HEK293T (cell line): ENCODE results near the gene ZNF419.
"Not testable (repeated sequence)": the region's sequence is repeated elsewhere in the genome, so short reads cannot be mapped to it uniquely, and the experiment has no call there.

Source experiments
- CTCF ChIA-PET: fragments of 350-600 bp; formaldehyde crosslinking; extraction: SDS; loops from one replicate; lab custom pipeline; 2021; ENCODE audit warnings: antibody characterized with exemption, inconsistent platforms; lab: Yijun Ruan, JAX
- POLR2A ChIA-PET: fragments of 350-600 bp; formaldehyde crosslinking; extraction: SDS; loops from one replicate; lab custom pipeline; 2020; ENCODE audit warnings: antibody characterized with exemption, inconsistent platforms; lab: Yijun Ruan, JAX
- DNase-seq: peaks from one replicate; pipeline ENCODE4 v3.0.0; 2012; ENCODE audit warnings: mixed read lengths; ENCODE audit errors: extremely low spot score
- ARNT ChIP-seq: fragments of 450-650 bp; IDR thresholded peaks from 2 replicates; pipeline ENCODE4 v1.6.1; 2017; ENCODE audit warnings: mild to moderate bottlenecking
- BHLHE40 ChIP-seq: fragments of 450-650 bp; IDR thresholded peaks from 2 replicates; pipeline ENCODE4 v1.6.1; 2016; ENCODE audit warnings: mild to moderate bottlenecking, moderate library complexity, borderline replicate concordance
- CTBP1 ChIP-seq: fragments of 450-650 bp; IDR thresholded peaks from 2 replicates; pipeline ENCODE4 v1.6.1; 2016; ENCODE audit warnings: borderline replicate concordance
- ELF4 ChIP-seq: fragments of 450-650 bp; IDR thresholded peaks from 2 replicates; pipeline ENCODE4 v1.6.1; 2017; ENCODE audit warnings: antibody characterized with exemption
- FOXA1 ChIP-seq: fragments of 450-650 bp; IDR thresholded peaks from 2 replicates; pipeline ENCODE4 v1.6.1; 2016; ENCODE audit warnings: mild to moderate bottlenecking
- FOXK2 ChIP-seq: fragments of 450-650 bp; IDR thresholded peaks from 2 replicates; pipeline ENCODE4 v1.6.1; 2016; ENCODE audit warnings: mild to moderate bottlenecking
- FOXM1 ChIP-seq: fragments of 450-650 bp; IDR thresholded peaks from 2 replicates; pipeline ENCODE4 v1.6.1; 2017; ENCODE audit warnings: mild to moderate bottlenecking, borderline replicate concordance
- HDGF ChIP-seq: fragments of 450-650 bp; IDR thresholded peaks from 2 replicates; pipeline ENCODE4 v1.6.1; 2017; ENCODE audit warnings: antibody characterized with exemption, borderline replicate concordance
- L3MBTL2 ChIP-seq: fragments of 450-650 bp; conservative IDR thresholded peaks from 2 replicates; pipeline ENCODE4 v1.6.1; 2016; ENCODE audit warnings: mild to moderate bottlenecking
- LEF1 ChIP-seq: fragments of 450-650 bp; IDR thresholded peaks from 2 replicates; pipeline ENCODE4 v1.6.1; 2017; ENCODE audit warnings: mild to moderate bottlenecking, borderline replicate concordance
- NFRKB ChIP-seq: fragments of 450-650 bp; IDR thresholded peaks from 2 replicates; pipeline ENCODE4 v1.6.1; 2016; ENCODE audit warnings: mild to moderate bottlenecking, moderate library complexity
- SP1 ChIP-seq: fragments of 450-650 bp; IDR thresholded peaks from 2 replicates; pipeline ENCODE4 v1.6.1; 2017
- SUZ12 ChIP-seq: fragments of 450-650 bp; IDR thresholded peaks from 2 replicates; pipeline ENCODE4 v1.6.1; 2016; ENCODE audit warnings: mild to moderate bottlenecking
- TARDBP ChIP-seq: fragments of 450-650 bp; IDR thresholded peaks from 2 replicates; pipeline ENCODE4 v1.6.1; 2016
- ZNF384 ChIP-seq: fragments of 450-650 bp; IDR thresholded peaks from 2 replicates; pipeline ENCODE4 v1.6.1; 2016
- TF ChIP-seq, protein P1 (sequence below): fragments of 450-650 bp; IDR thresholded peaks from 2 replicates; pipeline ENCODE4 v1.6.1; 2016

Gene ZNF419

DNA sequence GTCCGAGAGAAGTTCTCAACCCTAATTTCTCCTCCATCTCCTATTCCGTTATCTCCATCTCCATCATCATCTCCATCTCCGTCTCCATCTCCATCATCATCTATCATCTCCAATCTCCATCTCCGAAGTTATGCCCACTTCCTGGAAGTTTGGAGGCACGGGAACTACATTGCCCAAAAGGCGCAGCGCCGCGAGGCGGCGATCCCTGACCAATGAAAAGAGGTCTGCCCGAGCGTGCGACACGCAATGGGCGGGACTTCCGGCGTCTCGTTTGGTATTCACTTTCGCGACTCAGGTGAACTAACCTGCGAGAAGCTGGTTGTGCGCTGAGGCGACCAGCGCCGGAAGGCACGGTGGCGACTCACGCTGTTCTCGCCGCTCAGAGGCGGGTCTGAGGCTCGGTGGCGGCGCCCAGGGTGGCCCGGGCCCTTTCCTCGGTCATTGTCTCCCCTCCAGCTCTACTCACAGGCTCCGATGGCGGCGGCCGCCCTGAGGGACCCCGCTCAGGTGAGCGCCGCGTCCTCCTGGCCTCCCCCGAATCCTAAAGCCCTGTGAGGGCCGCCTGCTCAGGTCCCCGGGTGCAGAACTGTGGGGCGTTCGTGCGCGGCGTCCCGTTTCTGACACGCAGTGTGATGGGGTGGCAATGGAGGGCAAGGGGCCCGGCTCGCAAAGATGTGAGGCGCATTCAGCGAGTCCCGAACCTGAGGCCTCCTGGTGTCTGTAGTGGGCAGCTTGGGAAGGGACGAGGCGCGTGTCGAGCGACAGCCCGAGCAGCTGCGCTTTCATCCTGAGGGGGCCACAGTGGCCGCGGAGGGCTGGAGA is at the start of gene ZNF419:
Gene ZNF419, plus strand, starts transcription at position 274 of the 822 bp plus-strand sequence. Its CDS starts 201 bp downstream, at position 475.
- CTCF ChIA-PET = not testable (repeated sequence)
- POLR2A ChIA-PET = interaction anchor here (1.3 kb wide), 1 partner anchor 12 kb away, joined by 3 read pairs; the partner anchor contains the start of gene ZNF773
- DNase-seq = peak; percentile 88
- TF ChIP-seq CTBP1 (0 out of 2 replicates have a peak, but pooled peaks have one; percentile 47), ELF4 (peak; percentile 87)

DNA sequence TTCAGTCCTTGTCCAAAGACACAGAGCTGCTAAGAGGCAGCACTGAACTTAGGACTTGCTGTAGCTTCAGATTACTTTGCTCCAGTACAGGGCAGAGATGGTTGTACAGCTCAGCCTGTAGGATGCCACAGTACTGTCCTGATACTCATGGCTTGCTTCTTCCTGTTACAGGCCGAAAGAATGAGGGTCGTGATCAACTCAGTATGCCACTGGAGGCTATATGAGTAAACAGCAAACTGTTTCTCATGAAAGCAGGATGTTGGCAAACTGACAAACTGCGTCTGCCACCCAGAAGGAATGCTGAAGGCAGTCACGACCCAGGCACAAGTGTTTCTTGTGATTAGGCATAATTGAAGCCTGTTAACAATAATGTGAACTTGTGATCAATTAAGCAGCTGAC is 49.6 kb upstream of the ZNF419 start:
- POLR2A ChIA-PET = no interaction called here
- DNase-seq = no peak
- TF ChIP-seq FOXK2 (no peak), CTBP1 (no peak), FOXM1 (no peak), LEF1 (no peak), BHLHE40 (no peak), ELF4 (no peak), HDGF (no peak), SUZ12 (no peak), FOXA1 (no peak), L3MBTL2 (no peak), NFRKB (no peak)
- TF ChIP-seq, protein P1, sequence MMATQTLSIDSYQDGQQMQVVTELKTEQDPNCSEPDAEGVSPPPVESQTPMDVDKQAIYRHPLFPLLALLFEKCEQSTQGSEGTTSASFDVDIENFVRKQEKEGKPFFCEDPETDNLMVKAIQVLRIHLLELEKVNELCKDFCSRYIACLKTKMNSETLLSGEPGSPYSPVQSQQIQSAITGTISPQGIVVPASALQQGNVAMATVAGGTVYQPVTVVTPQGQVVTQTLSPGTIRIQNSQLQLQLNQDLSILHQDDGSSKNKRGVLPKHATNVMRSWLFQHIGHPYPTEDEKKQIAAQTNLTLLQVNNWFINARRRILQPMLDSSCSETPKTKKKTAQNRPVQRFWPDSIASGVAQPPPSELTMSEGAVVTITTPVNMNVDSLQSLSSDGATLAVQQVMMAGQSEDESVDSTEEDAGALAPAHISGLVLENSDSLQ = no peak
- CTCF ChIA-PET = no interaction called here

DNA sequence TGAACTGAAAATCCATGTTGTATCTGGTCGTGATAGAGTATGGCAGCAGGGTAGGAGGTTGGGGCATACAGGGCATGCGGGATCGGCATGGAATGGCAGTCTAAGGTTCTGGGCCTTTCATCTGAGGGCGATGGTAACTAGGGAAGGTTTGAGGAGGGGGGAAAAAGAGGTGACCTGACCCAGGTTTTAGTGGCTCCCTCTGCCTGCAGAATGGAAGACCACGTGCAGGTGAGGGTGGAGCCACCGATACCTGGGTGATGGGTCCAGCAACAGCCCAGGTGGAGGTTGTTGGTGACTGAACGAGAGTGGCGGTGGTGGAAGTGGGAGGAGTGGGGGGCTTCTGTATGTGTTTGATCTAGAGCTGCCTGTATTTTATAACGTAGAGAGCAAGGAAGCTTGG is 48.6 kb upstream of the ZNF419 start:
- ChIA-PET CTCF (no interaction called here), POLR2A (interaction anchor here (0.6 kb wide), 1 partner anchor 194 kb away, joined by 3 read pairs; the partner anchor contains the start of gene ZNF211)
- TF ChIP-seq, protein P1 = no peak
- no peak for TF ChIP-seq FOXA1
- no peak for TF ChIP-seq SP1
- no peak for TF ChIP-seq ZNF384
- TF ChIP-seq ARNT = no peak
- TF ChIP-seq L3MBTL2 = no peak
- no peak for TF ChIP-seq TARDBP
- no peak for TF ChIP-seq CTBP1
- TF ChIP-seq FOXK2 = no peak
- no peak for TF ChIP-seq LEF1
- no peak for TF ChIP-seq SUZ12
- TF ChIP-seq FOXM1 = no peak
- TF ChIP-seq NFRKB = no peak
- no peak for TF ChIP-seq HDGF
- no peak for TF ChIP-seq BHLHE40
- no peak for TF ChIP-seq ELF4
- no peak for DNase-seq

DNA sequence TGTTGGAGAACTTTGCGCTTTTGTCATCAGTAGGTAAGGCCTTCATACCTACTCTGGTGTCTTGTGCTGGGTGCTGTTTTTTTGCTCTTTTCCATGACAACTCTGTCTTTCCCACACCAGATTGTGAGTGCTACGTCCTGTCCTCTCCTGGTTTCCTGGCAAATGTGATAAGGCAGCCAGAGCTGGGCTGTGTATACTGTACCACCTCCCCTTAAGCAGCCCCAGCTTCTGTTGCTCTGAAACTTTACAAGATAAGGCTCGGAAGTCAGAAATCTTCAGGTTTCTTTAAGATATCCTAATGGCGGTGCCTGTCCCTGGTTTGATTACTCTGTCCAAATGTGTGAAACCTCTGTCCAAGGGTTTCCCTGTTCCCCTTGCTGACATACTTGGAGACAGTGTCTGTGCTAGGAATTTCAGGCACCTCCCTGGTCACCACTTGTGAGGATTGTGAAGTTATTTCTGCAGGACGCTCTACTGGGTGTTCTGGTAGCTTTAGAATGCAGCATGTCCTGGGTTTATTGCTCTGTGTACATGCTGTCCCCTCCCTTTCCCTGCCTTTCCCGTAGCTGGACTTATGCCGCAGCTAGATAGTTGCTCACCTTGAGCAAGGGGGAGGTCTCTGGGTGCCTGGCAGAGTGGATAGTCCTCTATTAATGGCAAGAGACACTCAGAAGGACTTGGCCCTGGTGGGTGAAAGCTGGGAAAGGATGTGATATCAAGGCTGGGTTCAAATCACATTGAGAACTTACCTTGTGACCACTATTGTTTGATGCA is 45.4 kb upstream of the ZNF419 start:
- CTCF ChIA-PET = no interaction called here
- POLR2A ChIA-PET = no interaction called here
- no peak for DNase-seq
- TF ChIP-seq TARDBP (no peak), SP1 (no peak), FOXK2 (no peak), HDGF (no peak), BHLHE40 (no peak), ARNT (no peak), NFRKB (no peak), SUZ12 (no peak), ELF4 (no peak)
- TF ChIP-seq, protein P1 = no peak

DNA sequence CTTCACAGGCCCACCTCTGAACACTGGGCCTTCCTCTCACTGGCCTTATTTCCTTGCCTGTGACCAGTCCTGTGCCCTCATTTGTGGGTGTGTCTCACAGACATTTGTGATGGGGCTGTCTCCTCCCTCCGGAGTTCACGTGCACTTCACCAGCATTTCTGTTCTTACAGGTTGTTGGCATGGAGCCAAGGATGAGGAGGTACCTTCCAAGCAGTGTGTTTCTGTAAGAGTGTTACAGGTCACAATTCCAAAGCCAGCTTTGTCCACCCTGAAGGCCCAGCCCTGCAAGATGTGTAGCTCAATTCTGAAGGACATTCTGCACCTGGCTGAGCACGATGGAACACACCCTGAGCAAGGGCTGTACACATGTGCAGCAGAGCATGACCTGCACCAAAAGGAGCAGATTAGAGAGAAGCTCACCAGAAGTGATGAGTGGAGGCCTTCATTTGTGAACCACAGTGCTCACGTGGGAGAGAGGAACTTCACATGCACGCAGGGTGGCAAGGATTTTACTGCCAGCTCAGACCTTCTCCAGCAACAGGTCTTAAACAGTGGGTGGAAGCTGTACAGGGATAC is 44.3 kb upstream of the ZNF419 start:
- ChIA-PET CTCF (no interaction called here), POLR2A (no interaction called here)
- TF ChIP-seq FOXA1 (no peak), TARDBP (no peak), FOXM1 (no peak), L3MBTL2 (no peak), ARNT (no peak), FOXK2 (no peak), ELF4 (no peak), NFRKB (no peak), LEF1 (no peak), SUZ12 (no peak), CTBP1 (no peak), BHLHE40 (no peak), HDGF (no peak), SP1 (no peak), ZNF384 (no peak)
- TF ChIP-seq, protein P1 = no peak
- DNase-seq = no peak
